Left lobe of liver (tissue), 2 donors: Measurements from ENCODE around the gene DCT. TPM values are rescaled to one million over a fixed set of nuclear protein-coding genes. Genes with fewer than 3 reads are reported as not detected.

Experiments
- ATAC-seq: fragments of 200-7000 bp; cut with Tn5 transposase; one replicate; pipeline ENCODE4 v1.9.1; 2020; ENCODE audit warnings: mild to moderate bottlenecking, moderate library complexity
- DNase-seq: peaks from one replicate; pipeline ENCODE4 v3.0.0-alpha.2; 2020; ENCODE audit warnings: low spot score
- total RNA-seq: library from RNA; stranded (reverse); gene quantifications from one replicate; pipeline ENCODE4 v1.2.1, GENCODE V29; 2021
- donor health status: DM: no; HTN: no; CAD: no; lungs with moderate emphysema.
- donor health status: DM: no; HTN: yes; CAD: no.

Gene DCT
- total RNA-seq, 1 donor from 2014 or later, result 0.30 TPM

DNA sequence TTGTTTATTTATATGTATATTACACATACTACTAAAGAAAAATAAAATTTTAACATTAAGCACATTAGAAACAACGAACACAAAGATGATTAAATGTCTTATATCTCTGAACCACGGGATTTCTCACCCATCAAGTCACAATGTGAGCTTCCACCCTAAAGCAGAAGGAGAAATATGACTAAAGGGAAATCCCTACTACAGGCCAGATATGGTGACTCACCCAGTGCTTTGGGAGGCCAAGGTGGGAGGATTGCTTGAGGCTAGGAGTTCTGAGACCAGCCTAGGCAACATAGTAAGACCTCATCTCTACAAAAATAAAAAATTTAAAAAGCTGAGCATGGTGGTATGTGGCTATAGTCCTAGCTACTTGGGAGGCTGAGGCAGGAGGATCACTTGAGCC, 24.6 kb downstream of the DCT start:
- DNase-seq (no peak), ATAC-seq (no peak)

- no peak for DNase-seq
- no peak for ATAC-seq
These were observed 25.1 kb downstream of the DCT start for GRCh38 chr13:94454334-94454733.

DNA sequence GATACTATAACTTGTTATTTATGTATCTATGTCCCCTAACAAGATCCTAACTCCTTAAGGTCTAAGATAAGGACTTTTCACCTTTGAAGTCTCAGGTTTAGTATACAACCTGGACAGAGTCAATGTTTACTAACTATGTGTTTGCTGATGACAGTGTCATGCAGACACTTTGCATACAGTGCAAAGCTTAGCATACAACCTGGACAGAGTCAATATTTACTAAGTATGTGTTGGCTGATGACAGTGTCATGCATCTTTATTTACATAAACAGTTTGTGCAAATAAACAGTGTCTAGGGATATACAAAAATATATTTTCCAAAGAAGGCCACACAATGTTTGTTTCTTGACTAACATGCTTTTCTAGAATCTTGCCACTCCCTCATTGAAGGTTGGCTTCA, 34.7 kb downstream of the DCT start:
- ATAC-seq (no peak), DNase-seq (no peak)

DNA sequence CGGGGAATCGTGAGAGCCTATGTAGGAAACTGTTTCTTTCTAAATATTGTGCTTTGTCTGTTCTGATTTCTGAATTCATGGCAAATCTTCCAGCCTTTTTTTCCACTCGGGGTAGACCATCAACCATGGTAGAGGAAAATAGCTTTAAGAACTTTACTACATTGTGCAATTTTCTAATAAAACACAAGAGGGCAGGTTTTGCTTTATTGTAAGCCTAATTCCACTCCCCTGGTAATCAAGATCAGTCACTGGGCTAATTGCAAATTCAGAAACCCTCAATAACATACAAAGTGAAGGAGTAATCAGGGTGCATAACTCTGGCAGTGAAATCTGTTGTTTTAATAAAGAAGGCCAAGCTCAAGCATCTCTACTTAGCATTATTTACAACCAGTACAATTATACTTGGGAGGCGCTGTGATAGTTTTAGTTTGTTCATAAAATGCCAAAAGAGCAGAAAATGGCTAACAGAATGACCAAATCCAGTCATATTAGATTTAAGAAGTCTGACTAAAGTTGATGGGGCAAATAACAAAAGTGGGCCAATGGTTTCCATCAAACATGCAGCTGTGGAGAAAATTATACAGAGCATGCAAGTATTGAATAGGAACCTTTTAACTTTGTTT, 43.8 kb downstream of the DCT start:
- DNase-seq (no peak), ATAC-seq (peak; percentile 93)

- ATAC-seq, result peak; percentile 73
These were observed 46.2 kb downstream of the DCT start for GRCh38 chr13:94433055-94433961.

DNA sequence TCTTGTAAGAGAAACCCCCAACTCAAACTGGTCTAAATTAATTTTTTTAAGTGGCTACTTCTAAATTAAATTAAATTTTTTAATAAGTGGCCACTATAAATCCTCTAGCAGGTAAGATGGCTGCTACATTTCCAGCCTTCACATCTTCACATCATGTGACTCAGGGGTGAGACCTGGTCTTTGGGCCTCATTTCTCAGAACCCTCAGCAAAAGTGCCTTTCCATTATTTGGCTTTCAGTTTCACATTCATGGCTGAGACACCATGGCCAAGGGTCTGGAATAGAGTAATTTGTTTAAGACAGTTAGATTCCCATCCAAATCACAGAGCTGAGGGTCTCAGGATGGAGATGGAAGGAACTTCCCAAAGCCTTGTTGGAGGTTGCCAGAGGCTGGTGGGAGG, 47.5 kb downstream of the DCT start:
- ATAC-seq (no peak), DNase-seq (no peak)

More at GRCh38 chr13:94433055-94433961, 46.2 kb downstream of the DCT start:
- no peak for DNase-seq

GRCh38 chr13:94431574-94431973, 47.9 kb downstream of the DCT start:
- DNase-seq, result no peak
- ATAC-seq, result no peak

DNA sequence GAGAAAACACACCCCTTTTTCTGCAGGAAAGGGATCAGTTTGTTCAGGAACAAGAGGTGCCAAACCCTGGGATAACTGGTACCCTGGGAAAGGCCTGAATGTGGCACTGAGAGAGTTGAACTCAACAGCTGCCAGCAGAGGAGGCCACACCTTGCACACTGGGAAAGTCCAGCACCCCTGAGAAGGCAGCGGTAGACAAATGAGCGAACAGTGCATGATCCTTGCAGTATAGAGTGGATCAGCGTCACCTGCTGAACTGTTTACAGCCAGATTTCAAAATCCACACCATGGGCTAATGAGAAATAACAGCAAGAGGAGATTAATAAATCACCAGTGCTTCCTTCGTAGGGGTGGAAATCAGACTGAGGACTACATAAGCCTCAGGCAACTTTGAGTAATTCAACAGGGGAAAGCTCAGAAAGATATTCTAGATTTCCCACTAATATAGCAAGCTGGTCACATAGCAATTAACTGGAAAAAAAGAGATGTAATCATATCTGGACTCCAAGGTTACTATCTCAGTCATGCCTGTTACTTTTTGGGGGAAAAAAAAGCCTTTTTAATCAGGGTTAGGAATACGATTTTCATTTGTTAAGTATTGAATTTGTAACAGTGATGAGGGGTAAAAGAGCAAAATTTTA, 52.0 kb downstream of the DCT start:
- no peak for ATAC-seq
- no peak for DNase-seq

- ATAC-seq (no peak), DNase-seq (no peak)
These were observed 59.6 kb downstream of the DCT start for GRCh38 chr13:94419925-94420305.

GRCh38 chr13:94419304-94419924, 60.1 kb downstream of the DCT start:
- DNase-seq, result no peak
- ATAC-seq, result no peak

DNA sequence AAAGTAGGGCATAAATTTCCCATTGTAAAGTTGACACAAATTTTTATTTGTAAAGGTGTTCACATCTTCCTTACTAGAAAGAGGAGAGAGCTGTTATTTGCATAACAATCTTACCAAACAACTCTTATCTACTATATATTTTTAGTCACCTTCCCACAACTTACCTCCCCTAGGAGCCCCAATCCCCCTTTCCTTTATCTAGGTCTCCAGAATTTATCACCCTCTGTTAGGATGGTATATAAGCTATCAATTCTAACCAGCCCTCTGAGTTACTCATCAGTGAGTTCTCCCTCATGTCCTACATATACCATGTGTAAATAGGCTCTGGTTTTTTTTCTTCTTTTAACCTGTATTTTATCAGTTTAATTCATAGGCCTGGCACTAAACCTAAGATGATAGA, 62.2 kb downstream of the DCT start:
- DNase-seq, result no peak
- ATAC-seq, result no peak

DNA sequence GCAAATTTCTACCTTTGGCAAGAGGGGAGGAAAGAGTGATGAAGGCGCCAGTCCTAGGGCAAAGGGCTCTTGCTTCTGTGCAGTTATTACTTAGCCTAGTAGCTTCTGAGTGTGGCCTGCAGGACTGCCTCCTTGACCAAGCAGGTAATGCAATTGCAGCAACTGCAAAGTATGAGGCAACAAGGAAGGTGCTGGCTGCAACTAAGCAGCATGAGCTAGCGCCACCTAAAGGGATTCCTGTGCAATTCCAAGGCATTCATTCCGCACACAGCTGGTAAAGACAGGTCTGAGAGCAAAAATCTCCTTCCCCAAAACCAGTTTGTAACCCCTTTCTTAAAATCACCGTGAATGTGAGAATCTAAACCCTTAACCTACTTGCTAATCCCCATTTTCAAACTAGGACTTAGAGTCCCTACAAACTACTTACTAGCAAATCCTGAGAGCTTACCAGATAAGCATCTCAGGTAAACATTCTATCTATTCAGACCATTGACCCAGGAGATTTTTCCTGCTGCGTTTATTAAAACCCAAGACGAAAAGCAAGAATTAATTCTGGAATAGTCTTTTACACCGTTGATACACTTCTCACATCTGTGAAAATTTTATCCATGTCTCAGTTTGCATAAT, 62.9 kb downstream of the DCT start:
- peak; percentile 52 for DNase-seq
- peak; percentile 99 for ATAC-seq

GRCh38 chr13:94415500-94416237, 63.8 kb downstream of the DCT start:
- no peak for ATAC-seq

DNA sequence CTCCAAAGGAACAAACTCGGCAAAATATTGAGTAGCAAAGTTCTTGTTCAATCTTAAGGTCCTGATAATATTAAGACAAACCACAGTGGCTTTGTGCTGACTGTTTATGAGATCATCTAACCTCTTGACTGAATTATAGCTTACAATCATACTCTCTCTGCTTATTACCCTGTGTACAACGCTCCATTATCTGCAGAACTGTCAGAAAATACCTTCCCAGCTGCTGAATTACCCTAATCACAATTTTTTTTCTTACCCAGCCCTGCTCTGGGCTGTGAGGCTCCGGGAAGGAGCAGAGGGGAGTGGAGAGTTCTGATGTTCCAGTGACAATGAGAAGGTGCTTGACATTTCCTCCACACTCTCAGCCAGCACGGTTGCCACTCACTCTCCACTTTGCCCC, 64.8 kb downstream of the DCT start:
- ATAC-seq, result no peak
- DNase-seq, result no peak

More at GRCh38 chr13:94415500-94416237, 63.8 kb downstream of the DCT start:
- no peak for DNase-seq

GRCh38 chr13:94414141-94414540, 65.3 kb downstream of the DCT start:
- ATAC-seq, result no peak
- no peak for DNase-seq

GRCh38 chr13:94413598-94413944, 65.9 kb downstream of the DCT start:
- ATAC-seq, result no peak
- DNase-seq, result no peak

DNA sequence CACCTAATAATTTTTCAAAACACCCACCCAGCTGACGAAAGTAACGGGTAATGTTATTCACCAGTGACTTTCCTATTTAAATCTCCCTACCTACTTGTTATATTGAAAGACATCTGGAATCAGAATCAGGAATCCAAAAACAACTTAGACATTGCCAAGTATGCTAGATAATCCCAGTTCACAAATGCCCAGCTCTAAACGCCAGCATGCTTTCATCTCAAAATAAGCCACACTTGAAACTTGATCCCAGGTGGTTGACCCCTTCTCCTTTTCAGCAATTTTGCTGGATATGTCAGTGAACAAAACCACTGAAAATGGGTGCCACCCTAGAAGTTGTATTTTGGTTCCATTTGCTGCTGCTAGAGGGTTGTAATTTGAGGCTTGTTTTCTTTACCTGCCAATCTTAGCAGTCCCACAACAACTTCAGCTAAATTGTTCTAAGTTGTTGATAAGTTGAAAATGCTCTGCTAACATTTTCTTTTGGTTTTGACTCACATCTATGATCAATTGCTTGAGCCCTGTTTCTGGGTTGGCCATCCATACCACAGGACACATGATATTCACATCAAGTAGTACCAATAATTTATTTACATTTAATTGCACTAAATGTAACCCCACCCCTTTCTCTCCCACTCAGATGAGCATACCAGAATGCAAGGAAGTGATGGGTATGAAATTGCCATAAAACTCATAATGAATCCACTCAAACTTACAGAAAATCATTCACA, 66.4 kb downstream of the DCT start:
- DNase-seq (no peak), ATAC-seq (no peak)

DNA sequence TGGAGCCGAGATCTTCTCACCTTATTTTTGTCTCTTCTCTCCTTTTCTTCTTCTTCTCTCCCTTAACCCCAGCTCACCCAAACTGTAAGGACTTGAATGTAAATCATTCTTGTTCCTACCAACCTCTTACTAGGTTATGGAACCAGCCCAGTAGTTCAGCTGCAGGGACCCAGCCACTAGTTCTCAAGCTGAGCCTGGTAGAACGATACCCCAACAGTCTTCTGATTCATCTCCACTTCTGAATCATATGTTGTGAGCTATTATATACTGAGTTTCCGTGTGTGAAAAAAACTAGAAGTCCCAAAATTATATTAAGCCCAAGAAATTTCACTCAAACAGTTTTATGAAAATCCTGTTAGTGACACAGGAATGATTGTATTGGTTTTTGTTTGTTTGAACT, 67.7 kb downstream of the DCT start:
- no peak for DNase-seq
- no peak for ATAC-seq

- ATAC-seq, result no peak
- DNase-seq, result no peak
These were observed 71.0 kb downstream of the DCT start for GRCh38 chr13:94408314-94409036.
